NB4 (cell line): Measurements from ENCODE around the gene LAMC2.
A peak's percentile ranks its signal among the peaks of the same experiment; 100 is the strongest.
"Not testable (repeated sequence)": the region's sequence is repeated elsewhere in the genome, so short reads cannot be mapped to it uniquely, and the experiment has no call there.

Experiments
- DNase-seq: peaks from one replicate; pipeline ENCODE4 v3.0.0; 2010; ENCODE audit warnings: low read depth
- H3K4me3 ChIP-seq: one replicate; pipeline ENCODE4 v1.5.1; 2011; ENCODE audit warnings: mild to moderate bottlenecking, low read depth, low read length, moderate library complexity
- CTCF ChIP-seq: IDR thresholded peaks from one replicate; pipeline ENCODE4 v1.5.1; 2012; ENCODE audit warnings: low read depth, low read length
- MAX ChIP-seq: IDR thresholded peaks from 2 replicates; pipeline ENCODE4 v1.6.1; 2011; ENCODE audit warnings: low read depth, low read length
- MYC ChIP-seq: IDR thresholded peaks from 2 replicates; pipeline ENCODE4 v1.6.1; 2011; ENCODE audit warnings: low read depth, low read length
- POLR2A ChIP-seq: IDR thresholded peaks from 2 replicates; pipeline ENCODE4 v1.6.1; 2011; ENCODE audit warnings: mild to moderate bottlenecking; ENCODE audit not compliant: insufficient read length; ENCODE audit errors: extremely low read depth

The LAMC2 gene

GRCh38 chr1:183143576-183144315 lies 42.3 kb upstream of the LAMC2 start:
- H3K4me3 ChIP-seq = no peak overlapping the region
- TF ChIP-seq CTCF (no peak), MYC (no peak), POLR2A (no peak), MAX (no peak)
- DNase-seq = no peak

DNA sequence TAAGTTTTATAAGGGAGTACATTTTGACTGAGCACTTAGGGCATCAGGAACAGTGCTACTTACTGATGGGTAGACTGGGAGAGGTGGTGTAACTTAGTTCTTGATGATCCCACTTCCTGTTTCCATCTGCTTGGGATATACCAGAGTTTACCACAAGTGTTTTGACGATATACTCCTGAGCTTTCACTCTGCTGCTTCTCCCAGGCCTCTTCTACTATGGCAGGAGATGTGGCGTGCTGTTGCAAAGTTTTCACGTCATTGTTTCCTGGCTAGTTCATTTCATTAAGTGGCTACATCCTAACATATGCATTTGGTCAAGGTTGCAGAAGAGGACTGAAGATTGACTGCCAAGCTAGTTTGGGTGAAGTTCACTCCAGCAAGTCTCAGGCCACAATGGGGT lies 41.3 kb upstream of the LAMC2 start:
- TF ChIP-seq MAX (no peak), POLR2A (no peak), CTCF (no peak), MYC (no peak)
- no peak overlapping the region for H3K4me3 ChIP-seq
- DNase-seq = peak; percentile 33

DNA sequence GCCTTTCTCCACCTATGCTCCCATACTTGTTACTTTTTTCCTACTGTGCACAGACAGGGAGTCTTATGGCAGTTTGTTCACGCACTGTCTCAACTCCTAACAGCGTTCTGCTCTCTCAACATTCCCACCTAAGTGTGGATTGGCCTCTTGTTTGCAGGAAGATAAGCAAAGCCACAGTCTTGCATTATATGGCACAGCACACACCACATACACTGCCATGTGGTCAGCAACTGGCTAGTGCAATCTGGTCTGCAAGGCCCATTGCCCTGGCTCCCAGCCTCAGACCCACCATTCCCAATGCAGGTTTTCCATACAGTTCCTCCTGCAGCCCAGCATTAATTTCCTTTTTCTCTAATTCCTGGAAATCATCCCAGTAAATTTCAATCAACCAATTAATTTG lies 38.3 kb upstream of the LAMC2 start:
- no peak overlapping the region for H3K4me3 ChIP-seq
- no peak for DNase-seq
- TF ChIP-seq MAX (no peak), CTCF (no peak), MYC (no peak), POLR2A (no peak)

DNA sequence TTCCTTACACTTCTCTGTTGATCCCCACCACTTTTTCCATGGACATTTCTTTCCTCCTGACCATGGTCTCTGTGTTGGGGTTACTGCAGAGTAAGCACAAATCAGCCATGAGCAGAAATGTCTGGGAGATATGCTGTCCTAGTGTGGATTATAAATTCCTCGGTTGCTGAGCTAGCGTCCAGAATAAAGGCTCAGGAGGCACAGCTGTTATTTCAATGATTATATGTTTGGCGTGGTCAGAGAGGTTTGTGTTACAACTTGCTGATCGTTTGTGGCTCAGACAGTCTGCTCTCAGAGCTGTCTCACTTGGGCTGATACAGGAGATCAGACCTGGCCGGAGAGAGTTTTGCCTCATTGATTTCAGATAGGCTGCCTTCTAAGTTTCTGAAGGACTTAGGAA lies 37.5 kb upstream of the LAMC2 start:
- H3K4me3 ChIP-seq = no peak overlapping the region
- no peak for DNase-seq
- TF ChIP-seq MAX (no peak), MYC (no peak), POLR2A (no peak), CTCF (no peak)

DNA sequence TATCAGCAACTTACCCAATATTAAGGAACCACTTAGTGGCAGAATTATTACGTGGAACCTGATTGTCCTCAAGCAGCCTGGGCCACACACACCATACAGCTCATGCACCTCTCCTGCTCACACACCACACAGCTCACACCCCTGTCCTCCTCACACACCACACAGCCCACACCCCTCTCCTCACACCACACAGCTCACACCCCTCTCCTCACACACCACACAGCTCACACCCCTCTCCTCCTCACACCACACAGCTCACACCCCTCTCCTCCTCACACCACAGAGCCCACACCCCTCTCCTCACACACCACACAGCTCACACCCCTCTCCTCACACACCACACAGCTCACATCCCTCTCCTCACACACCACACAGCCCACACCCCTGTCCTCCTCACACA lies 36.8 kb upstream of the LAMC2 start:
- H3K4me3 ChIP-seq = no peak overlapping the region
- DNase-seq = no peak
- TF ChIP-seq MYC (no peak), MAX (no peak), CTCF (no peak), POLR2A (no peak)

DNA sequence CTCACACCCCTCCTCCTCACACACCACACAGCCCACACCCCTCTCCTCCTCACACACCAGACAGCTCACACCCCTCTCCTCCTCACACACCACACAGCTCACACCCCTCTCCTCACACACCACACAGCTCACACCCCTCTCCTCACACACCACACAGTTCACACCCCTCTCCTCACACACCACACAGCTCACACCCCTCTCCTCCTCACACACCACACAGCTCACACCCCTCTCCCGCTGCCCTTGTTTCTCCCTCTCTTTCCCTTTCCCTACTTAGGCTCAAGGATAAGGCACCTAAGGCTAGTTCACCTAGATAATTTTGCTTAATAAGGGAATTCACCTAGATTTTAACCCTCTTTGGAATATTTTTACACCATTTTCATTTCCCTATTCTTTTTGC lies 36.0 kb upstream of the LAMC2 start:
- not testable (repeated sequence) for DNase-seq, H3K4me3 ChIP-seq
